Measurements from ENCODE around the gene TREM2. TPM values are rescaled to one million over a fixed set of nuclear protein-coding genes. Genes with fewer than 3 reads are reported as not detected.

The TREM2 gene
- total and polyA plus RNA-seq, 10 of the 15 experiments (the other 5 are each of a cell fraction or from before 2014, with no cell fraction given) = not detected

GRCh38 chr6:41153451-41153850, 9.5 kb downstream of the TREM2 start:
- POLR2A ChIA-PET = no interaction called here
- Histone ChIP-seq H3K4me1 (ENCODE audit: control insufficient read depth, insufficient read depth, low read length) (no peaks in the 10 kb centered on the region), H3K27me3 (replicated peaks in 1 of 2; ENCODE audit: control insufficient read depth in 2 of 2, insufficient read depth in 2 of 2, low read length in 1 of 2) (no peaks in the 10 kb centered on the region; a peak in 1 of 4 replicates), H3K36me3 (ENCODE audit: control insufficient read depth in 2 of 2, insufficient read depth in 2 of 2, low read length in 1 of 2) (no peaks in the 10 kb centered on the region), H3K4me3 (no peak overlapping the region), H3K9ac (ENCODE audit: control insufficient read depth, insufficient read depth, low read length) (no peak overlapping the region), H4K20me1 (ENCODE audit: control insufficient read depth, insufficient read depth) (no peaks in the 10 kb centered on the region), H3K4me2 (ENCODE audit: control insufficient read depth, insufficient read depth) (no peak overlapping the region), H2AFZ (ENCODE audit: control insufficient read depth, low read depth, low read length) (no peak overlapping the region), H3K79me2 (ENCODE audit: control insufficient read depth, insufficient read depth, low read length) (no peaks in the 10 kb centered on the region), H3K27ac (ENCODE audit: control insufficient read depth, insufficient read depth) (no peak overlapping the region), H3K9me3 (replicated peaks; ENCODE audit: control insufficient read depth, insufficient read depth, low read length) (no peaks in the 10 kb centered on the region)
- 46% methylated on average over 4 of the region's 4 CpGs for WGBS (ENCODE audit: insufficient coverage, insufficient replicate concordance, low lambda C conversion rate, missing lambda C conversion rate)
- intact Hi-C loops (cut with micrococcal nuclease; ENCODE audit: unreplicated experiment) = no loop called here
- SMC1A ChIA-PET (ENCODE audit: uncharacterized antibody, unreplicated experiment) = interaction anchor here (0.8 kb wide), 1 partner anchor 34 kb away, joined by 3 read pairs; no protein-coding TSS in a partner anchor
- in situ Hi-C loops (cut with MboI) = no loop called here
- TF ChIP-seq NKRF (conservative IDR thresholded peaks at IDR 0.05) (no peak), BCL11A (IDR thresholded peaks at IDR 0.05; ENCODE audit: low read depth, low read length) (no peak)
- RAD21 ChIA-PET (ENCODE audit: unreplicated experiment) = no interaction called here
- no TSS peak for BruUV-seq (replicated peaks)
- DNase-seq (ENCODE audit: low read depth, low spot score) = no peak
- FAIRE-seq = no peak
- CTCF ChIA-PET = interaction anchor here (1.3 kb wide), 1 partner anchor 37 kb away, joined by 3 read pairs; no protein-coding TSS in a partner anchor
- ATAC-seq = no peak

- H2AFZ ChIP-seq (ENCODE audit: control insufficient read depth, low read depth, low read length) = no peak overlapping the region
- no peaks in the 10 kb centered on the region for H3K9me3 ChIP-seq (replicated peaks; ENCODE audit: control insufficient read depth, insufficient read depth, low read length)
- no peak for TF ChIP-seq RELA (IDR thresholded peaks at IDR 0.05; ENCODE audit: borderline replicate concordance, partially characterized antibody)
- TF ChIP-seq GATAD2B (conservative IDR thresholded peaks at IDR 0.05; ENCODE audit: low read depth) = no peak
- no peak for TF ChIP-seq POLR2A (IDR thresholded peaks at IDR 0.05; ENCODE audit: low read depth, low read length)
- no peak for TF ChIP-seq E4F1 (IDR thresholded peaks at IDR 0.05; ENCODE audit: borderline replicate concordance, partially characterized antibody)
- intact Hi-C loops (cut with micrococcal nuclease; ENCODE audit: unreplicated experiment) = no loop called here
- FAIRE-seq (no peak), ATAC-seq (no peak), DNase-seq (ENCODE audit: low read depth, low spot score) (no peak)
- H3K4me2 ChIP-seq (ENCODE audit: control insufficient read depth, insufficient read depth) = no peak overlapping the region
- H3K9ac ChIP-seq (ENCODE audit: control insufficient read depth, insufficient read depth, low read length) = no peak overlapping the region
- H3K27me3 ChIP-seq (replicated peaks in 1 of 2; ENCODE audit: control insufficient read depth in 2 of 2, insufficient read depth in 2 of 2, low read length in 1 of 2) = no peaks in the 10 kb centered on the region; a peak in 1 of 4 replicates
- no peak overlapping the region for H3K4me3 ChIP-seq
- in situ Hi-C loops (cut with MboI) = no loop called here
- no TSS peak for BruUV-seq (replicated peaks)
- ChIA-PET RAD21 (ENCODE audit: unreplicated experiment) (no interaction called here), POLR2A (no interaction called here), SMC1A (ENCODE audit: uncharacterized antibody, unreplicated experiment) (no interaction called here), CTCF (no interaction called here)
- no peaks in the 10 kb centered on the region for H3K79me2 ChIP-seq (ENCODE audit: control insufficient read depth, insufficient read depth, low read length)
- no peaks in the 10 kb centered on the region for H4K20me1 ChIP-seq (ENCODE audit: control insufficient read depth, insufficient read depth)
- no peak overlapping the region for H3K27ac ChIP-seq (ENCODE audit: control insufficient read depth, insufficient read depth)
- 0% methylated on average over 1 of the region's 1 CpG for WGBS (ENCODE audit: insufficient coverage, insufficient replicate concordance, low lambda C conversion rate, missing lambda C conversion rate)
- no peaks in the 10 kb centered on the region for H3K4me1 ChIP-seq (ENCODE audit: control insufficient read depth, insufficient read depth, low read length)
- H3K36me3 ChIP-seq (ENCODE audit: control insufficient read depth in 2 of 2, insufficient read depth in 2 of 2, low read length in 1 of 2) = no peaks in the 10 kb centered on the region
Observed at GRCh38 chr6:41150671-41151070, 12.2 kb downstream of the TREM2 start.
